ENCODE data around the gene LMO7. TPM values are rescaled to one million over a fixed set of nuclear protein-coding genes. Genes with fewer than 3 reads are reported as not detected.
"Not testable (repeated sequence)": the region's sequence is repeated elsewhere in the genome, so short reads cannot be mapped to it uniquely, and the experiment has no call there.

The LMO7 gene
- total RNA-seq, 1 experiment from 2014 or later = 18.5 TPM

GRCh38 chr13:75726306-75726705 is 90.2 kb downstream of the LMO7 start (continued):
- no peak for TF ChIP-seq ZNF232 (CRISPR knock-in tag; IDR thresholded peaks at IDR 0.05)

- H3K4me3 Mint-ChIP-seq; ATAC-seq; H3K27ac Mint-ChIP-seq; DNase-seq (ENCODE audit: low spot score); H3K27me3 Mint-ChIP-seq (ENCODE audit: low read depth); H3K4me1 Mint-ChIP-seq; POLR2A ChIA-PET; CTCF ChIA-PET: not testable (repeated sequence)
- Mint-ChIP-seq H3K36me3 (peaks cover 40% of the 10 kb centered on the region), H3K9me3 (peaks cover 29% of the 10 kb centered on the region)
These were observed 97.0 kb downstream of the LMO7 start for GRCh38 chr13:75733113-75733512.

GRCh38 chr13:75736173-75736572 is 100.0 kb downstream of the LMO7 start:
- no peak for ATAC-seq
- ChIA-PET CTCF (no interaction called here), POLR2A (interaction anchor here (0.6 kb wide), 1 partner anchor 274 kb away, joined by 3 read pairs; no protein-coding TSS in a partner anchor)
- Mint-ChIP-seq H3K36me3 (peaks cover 32% of the 10 kb centered on the region), H3K4me1 (no peaks in the 10 kb centered on the region), H3K27me3 (ENCODE audit: low read depth) (no peaks in the 10 kb centered on the region; the same call in none of the 2 replicates), H3K4me3 (no peak overlapping the region), H3K9me3 (peaks cover 27% of the 10 kb centered on the region), H3K27ac (no peak overlapping the region)
- no peak for TF ChIP-seq ZNF317 (CRISPR knock-in tag; IDR thresholded peaks at IDR 0.05; ENCODE audit: borderline replicate concordance, low read depth)
- TF ChIP-seq FOXP4 (CRISPR knock-in tag; IDR thresholded peaks at IDR 0.05) = no peak
- no peak for TF ChIP-seq FOXK1 (CRISPR knock-in tag; IDR thresholded peaks at IDR 0.05)
- DNase-seq (ENCODE audit: low spot score) = no peak

- CTCF ChIA-PET = no interaction called here
- POLR2A ChIA-PET = no interaction called here
- no peak for TF ChIP-seq ZNF396 (CRISPR knock-in tag; IDR thresholded peaks at IDR 0.05; ENCODE audit: borderline replicate concordance)
- TF ChIP-seq JAZF1 (CRISPR knock-in tag; IDR thresholded peaks at IDR 0.05) = no peak
- no peak for TF ChIP-seq ZNF423 (CRISPR knock-in tag; IDR thresholded peaks at IDR 0.05)
- no peak for TF ChIP-seq GTF2I (CRISPR knock-in tag; conservative IDR thresholded peaks at IDR 0.05)
- no peak for TF ChIP-seq FOXP1 (CRISPR knock-in tag; IDR thresholded peaks at IDR 0.05; ENCODE audit: borderline replicate concordance)
- no peak for TF ChIP-seq RELA (CRISPR knock-in tag; IDR thresholded peaks at IDR 0.05; ENCODE audit: borderline replicate concordance)
- TF ChIP-seq STAT6 (CRISPR knock-in tag; conservative IDR thresholded peaks at IDR 0.05; ENCODE audit: low read depth) = no peak
- TF ChIP-seq NR1H2 (CRISPR knock-in tag; IDR thresholded peaks at IDR 0.05) = no peak
- TF ChIP-seq HMGXB4 (CRISPR knock-in tag; IDR thresholded peaks at IDR 0.05) = no peak
- no peak for TF ChIP-seq NFYB (CRISPR knock-in tag; conservative IDR thresholded peaks at IDR 0.05; ENCODE audit: low read depth)
- TF ChIP-seq CREM (CRISPR knock-in tag; IDR thresholded peaks at IDR 0.05) = no peak
- TF ChIP-seq PREB (CRISPR knock-in tag; IDR thresholded peaks at IDR 0.05; ENCODE audit: borderline replicate concordance) = no peak
These were observed 102.7 kb downstream of the LMO7 start for GRCh38 chr13:75738841-75739240.

More at GRCh38 chr13:75738841-75739240, 102.7 kb downstream of the LMO7 start:
- DNase-seq (ENCODE audit: low spot score) (no peak), ATAC-seq (no peak)
- Mint-ChIP-seq H3K4me1 (no peaks in the 10 kb centered on the region), H3K36me3 (peaks cover 18% of the 10 kb centered on the region), H3K27me3 (ENCODE audit: low read depth) (no peaks in the 10 kb centered on the region; the same call in 1 of the 2 replicates), H3K27ac (0 out of 2 replicates have a peak overlapping the region, but pooled peaks have one; percentile 21), H3K4me3 (no peak overlapping the region), H3K9me3 (peaks cover 17% of the 10 kb centered on the region)

All from WTC11 (cell line).